Measurements from ENCODE around the gene STAG1.
A peak's percentile ranks its signal among the peaks of the same experiment; 100 is the strongest.
"Not testable (repeated sequence)": the region's sequence is repeated elsewhere in the genome, so short reads cannot be mapped to it uniquely, and the experiment has no call there.

STAG1 gene

GRCh38 chr3:136783708-136784191, 31.6 kb upstream of the STAG1 start:
- no peak for TF ChIP-seq CTCF (IDR thresholded peaks at IDR 0.05; ENCODE audit: borderline replicate concordance, insufficient read depth, low read depth, low read length)
- no peak overlapping the region for H3K4me3 ChIP-seq (ENCODE audit: low read depth, low read length)

- TF ChIP-seq CTCF (IDR thresholded peaks at IDR 0.05; ENCODE audit: borderline replicate concordance, insufficient read depth, low read depth, low read length) = no peak
- no peak overlapping the region for H3K4me3 ChIP-seq (ENCODE audit: low read depth, low read length)
Measured at GRCh38 chr3:136780741-136781140, 28.6 kb upstream of the STAG1 start.

- H3K4me3 ChIP-seq (ENCODE audit: low read depth, low read length) = no peak overlapping the region
- no peak for TF ChIP-seq CTCF (IDR thresholded peaks at IDR 0.05; ENCODE audit: borderline replicate concordance, insufficient read depth, low read depth, low read length)
Measured at GRCh38 chr3:136778865-136779264, 26.7 kb upstream of the STAG1 start.

GRCh38 chr3:136772709-136773108, 20.5 kb upstream of the STAG1 start:
- no peak for TF ChIP-seq CTCF (IDR thresholded peaks at IDR 0.05; ENCODE audit: borderline replicate concordance, insufficient read depth, low read depth, low read length)
- no peak overlapping the region for H3K4me3 ChIP-seq (ENCODE audit: low read depth, low read length)

- H3K4me3 ChIP-seq (ENCODE audit: low read depth, low read length) = not testable (repeated sequence)
- peak; percentile 41; the same call in 1 of the 2 replicates for TF ChIP-seq CTCF (IDR thresholded peaks at IDR 0.05; ENCODE audit: borderline replicate concordance, insufficient read depth, low read depth, low read length)
Measured at GRCh38 chr3:136758160-136759102, 6.3 kb upstream of the STAG1 start.

GRCh38 chr3:136755192-136755591, 3.0 kb upstream of the STAG1 start:
- H3K4me3 ChIP-seq (ENCODE audit: low read depth, low read length) = no peak overlapping the region
- no peak for TF ChIP-seq CTCF (IDR thresholded peaks at IDR 0.05; ENCODE audit: borderline replicate concordance, insufficient read depth, low read depth, low read length)
